Activated CD4-positive, alpha-beta T cell treated with anti-CD3 and anti-CD28 coated beads for 36 hours (primary cell): ENCODE results near the gene MAPT. TPM values are rescaled to one million over a fixed set of nuclear protein-coding genes. Genes with fewer than 3 reads are reported as not detected.

Experiments used
- ATAC-seq: fragments of 200-7000 bp; cut with Tn5 transposase; one replicate; pipeline ENCODE4 v1.10.0; 2021; ENCODE audit warnings: mild to moderate bottlenecking, moderate library complexity
- CTCF ChIA-PET: fragments of 350-600 bp; sonication (Branson Sonifier 250); formaldehyde crosslinking; loops from one replicate; lab custom pipeline; 2021; ENCODE audit warnings: antibody characterized with exemption; lab: Charles Lee
- POLR2A ChIA-PET: fragments of 350-600 bp; sonication (Branson Sonifier 250); formaldehyde crosslinking; loops from one replicate; lab custom pipeline; 2021; ENCODE audit warnings: antibody characterized with exemption, inconsistent platforms; lab: Charles Lee
- DNase-seq: peaks from one replicate; pipeline ENCODE4 v3.0.0-alpha.2; 2020
- H3K27ac Mint-ChIP-seq: one replicate; pipeline ENCODE4 v1.8.0; 2021; ENCODE audit warnings: mixed read lengths
- H3K27me3 Mint-ChIP-seq: one replicate; pipeline ENCODE4 v1.8.0; 2021; ENCODE audit warnings: mixed read lengths
- H3K36me3 Mint-ChIP-seq: one replicate; pipeline ENCODE4 v1.8.0; 2021; ENCODE audit warnings: low read depth, mixed read lengths
- H3K4me1 Mint-ChIP-seq: one replicate; pipeline ENCODE4 v1.8.0; 2021; ENCODE audit warnings: mixed read lengths
- H3K4me3 Mint-ChIP-seq: one replicate; pipeline ENCODE4 v1.8.0; 2021; ENCODE audit warnings: mild to moderate bottlenecking, moderate library complexity, mixed read lengths
- H3K9me3 Mint-ChIP-seq: one replicate; pipeline ENCODE4 v1.8.0; 2021; ENCODE audit warnings: low read depth, mixed read lengths
- intact Hi-C, 2 experiments: fragments of 100-400 bp; cut with DNase I in 1 of 2; cut with micrococcal nuclease in 1 of 2; formaldehyde crosslinking; loops; one replicate each; pipeline versions ENCODE4 v1.14.2 to v1.15.1; 2022 to 2024; cut with DNase I, micrococcal nuclease
- total RNA-seq, 2 experiments: library from RNA; stranded (reverse); gene quantifications; one replicate each; pipeline ENCODE4 v1.2.3, GENCODE V29; 2021

The MAPT gene
- total RNA-seq, 2 experiments from 2014 or later = 0.75 to 1.7 TPM

DNA sequence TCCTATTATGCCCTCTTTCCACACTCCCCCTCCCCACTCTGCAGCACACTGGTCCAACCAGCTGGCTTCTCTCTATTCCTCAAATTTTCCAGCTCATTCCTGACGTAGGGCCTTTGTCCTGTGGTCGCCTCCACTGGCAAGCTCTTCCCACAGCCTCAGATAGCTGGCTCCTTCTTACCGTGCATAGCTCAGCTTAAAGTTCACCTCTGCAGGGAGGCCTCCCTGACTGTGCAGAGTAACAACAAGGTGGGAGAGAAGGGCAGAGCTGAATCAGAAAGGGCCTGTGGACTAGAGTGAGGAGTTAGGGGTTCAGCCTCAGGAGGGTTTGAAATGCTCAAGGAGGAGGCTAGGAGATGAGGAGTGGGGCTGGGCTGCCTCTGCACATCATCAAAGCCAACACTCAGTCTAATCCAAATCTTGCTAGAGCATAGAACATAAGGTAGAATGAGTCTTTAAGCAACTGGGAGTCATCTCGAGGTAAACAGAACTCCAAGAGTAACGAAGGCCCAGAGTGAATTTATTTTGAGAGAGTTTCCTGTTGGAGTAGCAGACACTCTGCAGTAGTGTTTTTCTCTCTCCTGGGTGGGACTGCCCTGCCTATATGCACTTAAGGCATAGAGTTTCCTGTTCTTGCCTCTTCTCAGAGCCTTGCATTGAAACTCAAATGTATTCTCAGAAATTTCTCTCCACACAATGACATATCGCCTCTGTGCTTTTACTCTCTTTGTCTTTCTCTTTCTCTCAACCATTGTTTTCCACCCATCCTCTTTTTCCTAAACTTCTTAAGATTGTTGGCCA, 30.3 kb upstream of the MAPT start:
- CTCF ChIA-PET = interaction anchor here (1.0 kb wide), 1 partner anchor 32 kb away, joined by 3 read pairs; no protein-coding TSS in a partner anchor

DNA sequence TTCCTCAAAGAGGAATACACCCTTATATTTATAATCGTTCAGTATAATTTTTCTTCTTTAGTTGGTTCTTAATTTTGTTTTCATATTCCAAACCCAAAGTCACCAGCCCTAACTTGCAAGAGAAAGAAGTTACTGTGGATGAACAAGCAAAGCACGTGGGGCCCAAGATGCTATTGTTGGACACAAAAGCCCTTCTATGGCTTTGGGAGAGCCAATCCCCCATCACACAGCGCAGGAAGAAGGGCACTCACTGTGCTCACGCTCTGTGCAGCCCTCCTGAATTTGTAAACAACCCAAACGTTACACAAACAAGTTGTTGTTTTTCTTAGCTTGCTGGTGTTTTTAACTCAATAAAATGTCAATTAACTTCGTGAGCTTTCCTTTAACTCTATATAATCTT, 27.2 kb upstream of the MAPT start:
- Mint-ChIP-seq H3K9me3 (no peaks in the 10 kb centered on the region), H3K27ac (no peak overlapping the region), H3K36me3 (no peaks in the 10 kb centered on the region), H3K4me3 (no peak overlapping the region), H3K27me3 (peaks cover 11% of the 10 kb centered on the region), H3K4me1 (peaks cover 5% of the 10 kb centered on the region)
- intact Hi-C loops = no loop called here
- ChIA-PET CTCF (interaction anchor here (1.8 kb wide), 1 partner anchor 27 kb away, joined by 7 read pairs; the partner anchor contains the start of gene MAPT), POLR2A (no interaction called here)
- ATAC-seq = no peak
- DNase-seq = no peak

More for the DNA sequence above, 30.3 kb upstream of the MAPT start:
- Mint-ChIP-seq H3K27me3 (peaks cover 18% of the 10 kb centered on the region), H3K27ac (no peak overlapping the region), H3K4me3 (no peak overlapping the region), H3K36me3 (no peaks in the 10 kb centered on the region), H3K4me1 (no peaks in the 10 kb centered on the region), H3K9me3 (no peaks in the 10 kb centered on the region)
- ATAC-seq = no peak
- POLR2A ChIA-PET = no interaction called here
- DNase-seq = no peak
- intact Hi-C loops = no loop called here

DNA sequence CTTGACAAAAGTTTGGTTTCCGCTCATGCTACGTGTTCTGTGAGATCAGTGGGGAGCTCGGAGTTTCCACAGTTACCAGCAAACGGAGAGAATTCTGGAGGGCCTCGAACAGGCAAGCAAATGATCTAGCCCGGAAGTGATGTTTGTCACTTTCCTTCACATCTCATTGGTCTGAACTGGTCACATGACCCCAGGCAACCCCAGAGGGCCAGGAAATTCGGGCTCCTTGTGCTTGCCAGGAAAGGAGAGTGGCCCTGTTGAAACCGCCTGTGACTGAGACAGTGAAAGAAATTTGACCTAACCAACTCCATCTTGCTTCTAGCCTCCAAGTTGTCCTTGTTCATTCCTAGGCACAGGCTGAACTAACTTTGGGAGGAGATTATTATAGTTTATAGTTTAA, 26.7 kb upstream of the MAPT start:
- POLR2A ChIA-PET = no interaction called here
- H3K4me1 Mint-ChIP-seq = peaks cover 5% of the 10 kb centered on the region
- DNase-seq = no peak
- peaks cover 11% of the 10 kb centered on the region for H3K27me3 Mint-ChIP-seq
- no peak for ATAC-seq
- H3K27ac Mint-ChIP-seq = no peak overlapping the region
- CTCF ChIA-PET = interaction anchor here (0.9 to 1.8 kb wide), 2 partner anchors 15 to 26 kb away, joined by 3 to 7 read pairs; partner anchors contain the start of gene MAPT
- H3K36me3 Mint-ChIP-seq = no peaks in the 10 kb centered on the region
- H3K9me3 Mint-ChIP-seq = no peaks in the 10 kb centered on the region
- intact Hi-C loops = no loop called here
- H3K4me3 Mint-ChIP-seq = no peak overlapping the region

DNA sequence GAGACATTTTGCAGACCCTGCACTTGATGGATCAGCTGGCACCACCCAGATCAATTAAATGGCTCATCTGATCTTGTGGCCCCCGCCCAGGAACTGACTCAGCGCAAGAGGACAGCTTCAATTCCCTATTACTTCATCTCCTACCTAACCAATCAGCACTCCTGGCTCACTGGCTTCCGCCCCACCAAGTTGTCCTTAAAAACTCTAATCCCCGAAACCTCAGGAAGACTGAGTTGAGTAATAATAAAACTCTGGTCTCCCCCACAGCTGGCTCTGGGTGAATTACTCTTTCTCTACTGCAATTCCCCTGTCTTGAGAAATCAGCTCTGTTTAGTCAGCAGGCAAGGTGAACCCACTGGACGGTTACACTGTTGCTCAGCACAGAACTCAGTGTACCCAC, 26.1 kb upstream of the MAPT start:
- DNase-seq (no peak), ATAC-seq (no peak)
- Mint-ChIP-seq H3K36me3 (no peaks in the 10 kb centered on the region), H3K27me3 (peaks cover 11% of the 10 kb centered on the region), H3K27ac (no peak overlapping the region), H3K4me1 (peaks cover 8% of the 10 kb centered on the region), H3K9me3 (no peaks in the 10 kb centered on the region), H3K4me3 (no peak overlapping the region)
- POLR2A ChIA-PET = no interaction called here
- CTCF ChIA-PET = interaction anchor here (0.9 to 1.8 kb wide), 2 partner anchors 16 to 26 kb away, joined by 3 to 7 read pairs; partner anchors contain the start of gene MAPT
- intact Hi-C loops = no loop called here

DNA sequence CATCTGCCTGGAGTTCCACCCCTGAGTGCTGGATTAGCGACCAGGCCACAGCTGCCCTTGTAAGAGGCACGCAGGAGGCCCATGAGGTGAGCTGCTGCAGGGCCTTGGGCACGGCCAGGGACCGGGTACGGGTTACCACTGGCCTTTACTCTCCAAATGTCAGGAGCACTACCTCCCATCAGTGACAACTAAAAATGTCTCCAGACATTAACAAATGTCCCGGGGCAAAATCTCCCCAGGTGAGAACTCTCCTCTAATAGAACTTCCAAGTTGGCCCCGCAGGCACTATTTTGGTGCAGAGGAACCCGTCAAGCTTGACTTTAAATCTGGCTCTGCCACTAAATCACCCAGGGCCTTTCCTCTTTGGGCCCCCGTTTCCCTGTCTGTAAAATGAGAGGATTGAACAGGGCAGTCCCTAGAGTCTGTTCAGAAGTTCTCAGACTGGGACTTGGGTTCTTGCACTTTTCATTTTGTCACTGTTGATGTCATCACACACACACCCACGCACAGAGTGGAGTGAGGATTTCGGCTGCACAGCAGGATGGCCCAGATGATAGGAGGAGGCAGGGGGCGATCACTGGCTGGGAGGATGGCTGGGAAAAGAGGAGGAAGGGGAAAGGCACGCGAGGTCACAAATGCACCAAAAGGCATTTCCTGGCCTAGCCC, 24.5 kb upstream of the MAPT start:
- no peaks in the 10 kb centered on the region for H3K36me3 Mint-ChIP-seq
- DNase-seq (peak; percentile 38), ATAC-seq (no peak)
- CTCF ChIA-PET = no interaction called here
- intact Hi-C loops = no loop called here
- no peak overlapping the region for H3K27ac Mint-ChIP-seq
- peaks cover 16% of the 10 kb centered on the region for H3K4me1 Mint-ChIP-seq
- H3K27me3 Mint-ChIP-seq = peaks cover 7% of the 10 kb centered on the region
- H3K9me3 Mint-ChIP-seq = no peaks in the 10 kb centered on the region
- POLR2A ChIA-PET = no interaction called here
- no peak overlapping the region for H3K4me3 Mint-ChIP-seq

DNA sequence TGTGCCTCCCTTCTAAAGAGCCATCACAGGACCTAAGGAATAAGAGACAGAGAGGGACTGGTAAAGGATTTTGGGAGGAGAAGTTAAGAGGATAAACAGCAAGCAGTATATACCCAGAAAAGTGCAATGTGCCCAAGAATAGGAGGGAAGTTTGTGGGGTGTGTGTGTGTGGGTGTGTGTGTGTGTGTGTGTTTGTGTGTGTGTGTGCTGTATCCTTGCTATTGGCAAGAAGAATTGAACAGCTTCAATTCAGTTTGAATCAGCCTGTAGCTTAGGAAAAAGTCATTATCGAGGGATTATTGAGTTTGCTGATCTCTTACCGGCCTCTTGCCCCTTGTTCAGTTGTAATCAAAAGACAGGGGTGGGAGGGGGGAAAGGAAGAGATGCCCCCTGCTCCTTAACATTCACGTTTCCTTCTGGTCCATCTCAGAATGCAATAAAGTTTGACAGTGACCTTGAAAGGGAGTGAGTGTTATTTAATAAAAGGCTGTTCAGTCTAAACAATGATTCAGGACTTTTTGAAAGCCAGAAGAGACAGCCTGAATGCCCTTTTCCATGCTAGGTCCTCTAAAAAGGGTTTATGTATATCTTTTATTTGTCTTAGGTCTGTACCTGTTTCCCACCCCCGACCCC, 23.9 kb upstream of the MAPT start:
- no peaks in the 10 kb centered on the region for H3K9me3 Mint-ChIP-seq
- intact Hi-C loops = no loop called here
- H3K4me1 Mint-ChIP-seq = peaks cover 16% of the 10 kb centered on the region
- H3K4me3 Mint-ChIP-seq = no peak overlapping the region
- peaks cover 5% of the 10 kb centered on the region for H3K27me3 Mint-ChIP-seq
- no peaks in the 10 kb centered on the region for H3K36me3 Mint-ChIP-seq
- H3K27ac Mint-ChIP-seq = no peak overlapping the region
- no peak for ATAC-seq
- DNase-seq = no peak
- ChIA-PET POLR2A (no interaction called here), CTCF (interaction anchor here (0.7 to 1.0 kb wide), 3 partner anchors 10 to 23 kb away, joined by 3 to 4 read pairs (median 3); no protein-coding TSS in a partner anchor)

DNA sequence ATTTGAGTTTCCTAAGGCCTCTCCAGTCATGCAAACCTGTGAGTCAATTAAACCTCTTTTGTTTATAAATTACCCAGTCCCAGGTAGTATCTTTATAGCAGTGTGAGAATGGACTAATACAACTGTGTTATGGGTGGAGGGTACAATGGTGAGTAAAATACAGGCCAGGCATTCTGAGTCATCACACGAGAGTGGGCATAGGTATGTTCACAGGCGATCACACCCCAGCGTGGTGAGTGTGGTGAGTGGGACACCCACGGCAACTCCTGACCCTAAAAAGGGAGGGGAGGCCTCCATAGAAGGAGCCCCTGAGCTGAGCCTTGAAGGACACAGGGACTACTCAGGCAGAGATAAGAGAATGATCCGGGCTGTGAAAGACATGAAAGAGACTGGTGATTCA, 22.6 kb upstream of the MAPT start:
- intact Hi-C loops = no loop called here
- no peak overlapping the region for H3K27ac Mint-ChIP-seq
- H3K4me3 Mint-ChIP-seq = no peak overlapping the region
- H3K4me1 Mint-ChIP-seq = peaks cover 16% of the 10 kb centered on the region
- ATAC-seq (no peak), DNase-seq (no peak)
- no peaks in the 10 kb centered on the region for H3K9me3 Mint-ChIP-seq
- H3K36me3 Mint-ChIP-seq = no peaks in the 10 kb centered on the region
- H3K27me3 Mint-ChIP-seq = peaks cover 3% of the 10 kb centered on the region
- ChIA-PET CTCF (interaction anchor here (0.6 kb wide), 1 partner anchor 909 kb away, joined by 3 read pairs; no protein-coding TSS in a partner anchor), POLR2A (no interaction called here)

DNA sequence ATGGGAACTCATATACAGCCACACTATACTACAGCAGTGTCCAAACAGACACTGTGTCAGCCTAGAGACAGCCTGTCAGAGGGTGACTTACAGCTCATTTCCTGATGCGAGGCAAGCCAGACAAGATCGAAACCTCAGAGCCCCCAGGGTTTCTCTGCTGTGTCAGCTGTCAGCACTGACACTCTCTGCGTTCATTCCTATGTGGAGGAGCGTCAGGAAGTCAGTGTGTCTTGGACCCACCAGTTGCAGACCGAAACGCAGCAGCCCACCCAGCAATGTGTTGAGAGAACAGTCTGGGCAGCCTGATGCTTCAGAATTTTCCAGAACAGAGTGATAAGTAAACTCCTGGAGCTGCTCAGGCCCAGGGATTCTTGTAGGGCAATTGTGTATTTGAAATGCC, 20.6 kb upstream of the MAPT start:
- Mint-ChIP-seq H3K27me3 (no peaks in the 10 kb centered on the region), H3K36me3 (no peaks in the 10 kb centered on the region), H3K9me3 (no peaks in the 10 kb centered on the region), H3K4me1 (peaks cover 16% of the 10 kb centered on the region), H3K27ac (no peak overlapping the region), H3K4me3 (no peak overlapping the region)
- peak; percentile 54 for DNase-seq
- intact Hi-C loops = no loop called here
- ChIA-PET CTCF (interaction anchor here (0.5 to 1.5 kb wide), 3 partner anchors 16 to 42 kb away, joined by 4 read pairs; partner anchors contain the start of gene MAPT), POLR2A (no interaction called here)
- ATAC-seq = peak; percentile 96

DNA sequence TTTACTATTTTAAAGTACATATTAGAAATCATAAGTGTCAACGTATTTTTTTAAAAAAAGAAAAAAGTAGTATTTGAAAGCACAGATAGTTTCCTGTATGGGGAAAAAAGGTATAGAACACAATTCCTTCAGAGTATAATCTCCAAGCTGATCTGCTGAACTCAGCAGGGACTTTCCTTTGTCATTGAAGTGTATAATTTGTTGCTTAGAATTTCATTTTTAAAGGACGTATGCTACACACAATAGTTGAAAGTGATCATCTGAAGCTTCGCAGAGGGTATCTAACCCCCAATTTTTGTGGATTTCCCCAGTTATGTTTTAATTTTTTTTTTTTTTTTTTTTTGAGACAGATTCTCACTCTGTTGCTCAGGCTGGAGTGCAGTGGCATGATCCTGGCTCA, 20.2 kb upstream of the MAPT start:
- CTCF ChIA-PET = interaction anchor here (0.5 to 1.1 kb wide), 2 partner anchors 15 to 20 kb away, joined by 4 read pairs; partner anchors contain the start of gene MAPT
- intact Hi-C loops = no loop called here
- ATAC-seq (no peak), DNase-seq (no peak)
- Mint-ChIP-seq H3K36me3 (no peaks in the 10 kb centered on the region), H3K27ac (no peak overlapping the region), H3K4me3 (no peak overlapping the region), H3K4me1 (peaks cover 16% of the 10 kb centered on the region), H3K27me3 (no peaks in the 10 kb centered on the region), H3K9me3 (no peaks in the 10 kb centered on the region)
- POLR2A ChIA-PET = no interaction called here

DNA sequence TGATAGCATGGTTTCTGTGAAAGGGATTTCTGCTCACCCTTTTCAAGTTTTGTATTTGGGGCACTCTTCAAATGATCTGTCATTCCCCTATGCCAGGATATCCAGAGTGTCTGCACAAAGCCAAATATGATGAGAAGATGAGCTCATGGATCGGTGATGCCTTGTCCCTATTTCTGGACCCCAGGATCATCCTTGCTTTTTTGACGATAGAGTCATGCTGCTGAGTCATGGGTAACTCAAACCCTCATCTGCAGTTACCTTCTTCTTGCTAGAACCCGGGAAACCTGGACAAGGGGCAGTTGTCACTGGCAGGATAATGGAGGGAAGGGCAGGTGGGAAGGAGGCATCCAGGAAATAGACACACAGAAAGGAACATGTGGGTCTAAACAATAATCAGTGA, 17.8 kb upstream of the MAPT start:
- intact Hi-C loops = no loop called here
- ATAC-seq (no peak), DNase-seq (no peak)
- Mint-ChIP-seq H3K36me3 (no peaks in the 10 kb centered on the region), H3K27ac (no peak overlapping the region), H3K4me1 (peaks cover 11% of the 10 kb centered on the region), H3K9me3 (no peaks in the 10 kb centered on the region), H3K27me3 (peaks cover 2% of the 10 kb centered on the region), H3K4me3 (no peak overlapping the region)
- CTCF ChIA-PET = interaction anchor here (1.0 to 2.4 kb wide), 3 partner anchors 17 to 27 kb away, joined by 4 to 7 read pairs (median 6); no protein-coding TSS in a partner anchor
- POLR2A ChIA-PET = no interaction called here

DNA sequence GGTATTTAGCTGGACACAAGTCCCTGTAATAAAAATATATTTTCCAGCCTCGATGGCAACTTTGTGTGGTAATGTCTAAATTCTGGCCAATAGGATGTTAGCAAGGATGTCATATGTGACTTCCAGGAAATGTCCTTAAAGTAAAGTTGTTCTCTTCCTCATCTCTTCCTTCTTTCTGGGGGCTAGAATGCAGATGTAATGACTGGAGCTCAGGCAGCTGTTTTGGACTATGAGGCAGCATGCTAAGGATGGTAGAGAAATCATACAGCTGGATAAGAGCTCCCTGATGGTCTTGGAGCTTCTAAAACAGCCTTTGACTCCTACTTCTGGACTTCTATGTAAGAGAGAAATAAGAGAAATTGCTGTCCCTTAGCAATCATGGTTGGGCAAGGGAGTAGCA, 16.9 kb upstream of the MAPT start:
- Mint-ChIP-seq H3K27me3 (peaks cover 4% of the 10 kb centered on the region), H3K27ac (no peak overlapping the region), H3K4me1 (peaks cover 11% of the 10 kb centered on the region), H3K4me3 (no peak overlapping the region), H3K9me3 (no peaks in the 10 kb centered on the region), H3K36me3 (no peaks in the 10 kb centered on the region)
- DNase-seq = no peak
- no peak for ATAC-seq
- intact Hi-C loops = no loop called here
- ChIA-PET CTCF (interaction anchor here (1.0 to 2.4 kb wide), 4 partner anchors 16 to 71 kb away, joined by 3 to 7 read pairs (median 5); no protein-coding TSS in a partner anchor), POLR2A (no interaction called here)
